ENCODE results near the gene COPG2.
"Not testable (repeated sequence)": the region's sequence is repeated elsewhere in the genome, so short reads cannot be mapped to it uniquely, and the experiment has no call there.

Gene COPG2

GRCh38 chr7:130649004-130649790, 19.4 kb downstream of the COPG2 start:
- DNase-seq (ENCODE audit: low spot score) = peak; percentile 49

GRCh38 chr7:130648580-130648979, 20.0 kb downstream of the COPG2 start:
- DNase-seq (ENCODE audit: low spot score) = no peak

- DNase-seq (ENCODE audit: low spot score) = no peak
Measured at GRCh38 chr7:130642383-130642782, 26.2 kb downstream of the COPG2 start.

GRCh38 chr7:130641497-130641896, 27.1 kb downstream of the COPG2 start:
- DNase-seq (ENCODE audit: low spot score) = no peak

- no peak for DNase-seq (ENCODE audit: low spot score)
Measured at GRCh38 chr7:130641040-130641439, 27.5 kb downstream of the COPG2 start.

GRCh38 chr7:130639388-130639787, 29.2 kb downstream of the COPG2 start:
- no peak for DNase-seq (ENCODE audit: low spot score)

- DNase-seq (ENCODE audit: low spot score) = no peak
Measured at GRCh38 chr7:130632111-130632510, 36.4 kb downstream of the COPG2 start.

GRCh38 chr7:130628901-130629300, 39.6 kb downstream of the COPG2 start:
- no peak for DNase-seq (ENCODE audit: low spot score)

- no peak for DNase-seq (ENCODE audit: low spot score)
Measured at GRCh38 chr7:130627775-130628174, 40.8 kb downstream of the COPG2 start.

GRCh38 chr7:130622866-130623265, 45.7 kb downstream of the COPG2 start:
- DNase-seq (ENCODE audit: low spot score) = no peak

GRCh38 chr7:130615583-130615982, 53.0 kb downstream of the COPG2 start:
- DNase-seq (ENCODE audit: low spot score) = no peak

GRCh38 chr7:130614449-130614848, 54.1 kb downstream of the COPG2 start:
- no peak for DNase-seq (ENCODE audit: low spot score)

- DNase-seq (ENCODE audit: low spot score) = no peak
Measured at GRCh38 chr7:130611218-130611617, 57.3 kb downstream of the COPG2 start.

- DNase-seq (ENCODE audit: low spot score) = not testable (repeated sequence)
Measured at GRCh38 chr7:130607066-130607465, 61.5 kb downstream of the COPG2 start.

GRCh38 chr7:130606161-130606560, 62.4 kb downstream of the COPG2 start:
- DNase-seq (ENCODE audit: low spot score) = no peak

GRCh38 chr7:130598056-130598455, 70.5 kb downstream of the COPG2 start:
- no peak for DNase-seq (ENCODE audit: low spot score)

GRCh38 chr7:130595986-130596385, 72.6 kb downstream of the COPG2 start:
- DNase-seq (ENCODE audit: low spot score) = no peak

GRCh38 chr7:130593033-130593432, 75.5 kb downstream of the COPG2 start:
- DNase-seq (ENCODE audit: low spot score) = no peak

GRCh38 chr7:130591464-130591863, 77.1 kb downstream of the COPG2 start:
- DNase-seq (ENCODE audit: low spot score) = not testable (repeated sequence)

GRCh38 chr7:130585932-130586331, 82.6 kb downstream of the COPG2 start:
- DNase-seq (ENCODE audit: low spot score) = not testable (repeated sequence)

- DNase-seq (ENCODE audit: low spot score) = not testable (repeated sequence)
Measured at GRCh38 chr7:130575110-130575509, 93.4 kb downstream of the COPG2 start.

- DNase-seq (ENCODE audit: low spot score) = not testable (repeated sequence)
Measured at GRCh38 chr7:130570144-130570543, 98.4 kb downstream of the COPG2 start.

- no peak for DNase-seq (ENCODE audit: low spot score)
Measured at GRCh38 chr7:130566898-130567280, 101.7 kb downstream of the COPG2 start.

All from AG20443 (cell line).